Measurements from ENCODE around the gene TANC1.

TANC1 gene

DNA sequence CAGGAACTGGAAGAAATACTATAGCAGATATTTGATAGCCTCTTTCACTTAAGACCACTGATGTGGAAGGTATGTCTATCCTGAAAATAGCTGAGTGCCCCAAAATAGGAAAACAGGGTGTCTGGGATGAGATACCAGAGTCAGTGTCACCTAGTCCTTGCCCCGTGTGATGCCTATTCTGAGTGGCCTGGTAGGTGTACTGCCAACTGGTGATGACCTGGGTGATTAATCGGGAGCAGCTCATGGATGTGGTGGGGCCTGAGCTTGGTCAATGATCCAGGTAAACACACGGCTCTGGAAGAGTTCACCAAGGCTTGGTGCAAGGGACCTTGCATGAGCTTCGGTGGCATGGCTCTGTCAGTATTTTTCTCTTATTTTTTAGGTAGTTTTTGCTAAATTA is 95.2 kb downstream of the TANC1 start:
- no peak for DNase-seq (ENCODE audit: low read depth in 3 of 3)

DNA sequence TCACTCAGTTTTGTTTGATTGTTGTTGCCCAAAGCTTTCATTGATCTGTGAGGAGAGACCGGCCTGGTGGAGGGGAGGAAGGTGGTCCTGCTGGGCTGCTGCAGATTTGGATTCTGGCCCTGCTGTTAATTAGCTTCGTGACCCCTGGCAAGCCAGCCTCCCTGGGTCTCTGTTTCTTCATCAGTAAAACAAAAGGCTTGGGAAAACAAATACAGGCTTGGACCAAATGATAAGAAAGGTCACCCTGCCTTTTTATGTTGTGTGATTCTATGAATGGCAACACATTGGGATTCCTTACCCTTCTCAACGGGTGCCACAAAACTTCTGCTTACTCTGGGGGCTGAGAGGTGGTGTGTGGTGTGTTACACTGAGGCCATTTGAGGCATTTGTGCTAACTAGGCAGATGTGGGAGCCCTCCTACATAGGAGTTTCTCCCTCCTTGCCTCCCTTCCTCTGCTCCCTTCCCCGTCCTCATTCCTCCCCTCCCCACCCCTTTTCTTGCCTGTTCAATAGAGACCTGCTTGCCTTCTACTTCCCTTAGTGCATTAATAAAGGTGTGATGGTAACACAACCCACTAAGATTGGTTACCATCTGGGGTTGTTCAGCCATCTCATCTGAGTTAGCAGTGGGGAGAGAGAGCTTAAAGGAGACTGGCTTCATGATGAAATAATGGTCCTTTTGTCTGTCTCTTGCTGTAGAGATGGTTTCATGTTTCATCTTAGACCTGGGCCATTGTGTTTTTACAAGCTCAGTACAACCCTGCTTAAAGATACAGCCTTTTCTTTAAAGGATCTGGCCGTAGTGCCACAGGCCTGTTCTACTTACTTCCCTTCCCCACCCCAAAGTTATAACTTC is 96.2 kb downstream of the TANC1 start:
- DNase-seq (ENCODE audit: low read depth in 3 of 3): no peak

DNA sequence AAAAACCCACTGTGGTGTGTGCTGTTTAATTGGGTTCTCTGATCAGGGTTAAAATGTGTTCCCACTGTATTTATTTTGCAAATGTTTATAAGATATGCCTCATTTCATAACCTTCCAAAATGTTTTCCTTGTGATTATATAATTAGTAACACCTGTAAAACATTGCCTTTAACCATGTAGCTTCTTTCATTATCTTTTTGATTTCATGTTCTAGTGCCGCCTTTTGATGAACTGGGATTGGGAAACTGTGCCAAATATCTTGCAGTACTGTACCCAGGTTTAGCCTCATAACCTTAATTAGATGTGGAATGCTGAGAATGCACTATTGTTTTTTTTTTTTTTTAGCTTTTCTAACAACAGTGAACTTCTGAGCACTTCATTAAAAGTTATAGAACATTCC is 96.9 kb downstream of the TANC1 start:
- DNase-seq (ENCODE audit: low read depth in 3 of 3): no peak

DNA sequence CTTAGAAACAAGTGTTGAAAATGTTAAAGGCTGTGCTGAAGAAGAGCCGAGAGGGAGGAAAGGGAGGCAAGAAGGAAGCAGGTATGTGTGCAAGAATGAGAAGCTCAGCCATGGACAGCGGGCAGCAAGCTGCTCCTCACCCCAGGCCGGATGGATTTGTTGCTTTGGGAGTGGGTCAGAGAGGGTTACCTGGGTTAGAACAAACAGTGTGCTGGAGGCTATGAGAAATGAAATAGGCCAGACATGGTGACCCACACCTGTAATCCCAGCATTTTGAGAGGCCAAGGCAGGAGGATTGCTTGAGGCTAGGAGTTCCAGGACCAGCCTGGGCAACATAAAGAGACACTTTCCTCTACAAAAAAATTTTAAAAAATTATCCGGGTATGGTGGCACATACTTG is 97.5 kb downstream of the TANC1 start:
- DNase-seq (ENCODE audit: low read depth in 3 of 3): no peak

DNA sequence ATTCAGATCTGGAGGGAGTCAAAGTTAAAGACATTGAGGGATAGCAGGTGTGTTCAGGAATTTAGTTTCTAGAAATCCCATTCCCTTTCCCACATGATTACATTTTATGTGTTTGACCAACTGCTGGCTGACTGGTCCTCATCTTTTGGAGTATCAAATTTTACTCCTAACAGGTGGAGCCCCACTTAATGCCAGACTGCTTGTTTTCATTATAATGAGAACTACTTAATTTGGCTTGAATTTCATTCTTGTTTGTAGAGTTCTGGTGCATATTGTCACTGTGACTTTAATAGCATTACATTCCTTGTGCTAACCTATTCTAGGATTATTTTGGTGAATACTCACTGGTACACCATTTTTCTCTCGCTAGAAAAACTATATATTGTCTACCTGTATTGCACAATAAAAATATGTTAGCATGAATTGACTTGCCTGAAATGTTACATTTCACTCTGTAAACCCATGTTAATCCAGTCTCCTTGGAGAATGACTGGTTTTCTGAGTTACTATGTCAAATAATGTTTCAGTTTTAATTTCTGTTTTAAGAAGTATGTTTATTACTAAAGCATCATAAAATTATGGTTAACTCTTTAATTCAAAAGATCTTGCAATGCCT is 98.2 kb downstream of the TANC1 start:
- no peak for DNase-seq (ENCODE audit: low read depth in 3 of 3)

DNA sequence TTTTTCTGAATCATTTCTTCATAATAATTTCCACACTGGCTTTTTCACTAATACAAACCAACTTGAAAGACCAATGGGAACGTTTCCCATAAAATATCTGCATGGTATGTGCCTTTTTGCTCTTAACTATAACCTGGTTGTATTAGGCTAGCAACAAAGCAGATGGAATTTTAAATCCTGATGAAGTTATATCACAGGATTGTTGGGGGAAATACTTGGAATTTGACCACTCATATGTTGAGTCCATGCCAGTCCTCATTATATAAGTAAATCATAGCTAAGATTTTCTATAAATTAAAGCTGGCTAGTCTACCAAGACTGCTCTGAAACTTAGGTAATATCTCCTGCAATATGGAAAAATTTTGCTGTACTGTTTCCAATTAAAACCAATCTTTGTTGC is 99.5 kb downstream of the TANC1 start:
- no peak for DNase-seq (ENCODE audit: low read depth in 3 of 3)

DNA sequence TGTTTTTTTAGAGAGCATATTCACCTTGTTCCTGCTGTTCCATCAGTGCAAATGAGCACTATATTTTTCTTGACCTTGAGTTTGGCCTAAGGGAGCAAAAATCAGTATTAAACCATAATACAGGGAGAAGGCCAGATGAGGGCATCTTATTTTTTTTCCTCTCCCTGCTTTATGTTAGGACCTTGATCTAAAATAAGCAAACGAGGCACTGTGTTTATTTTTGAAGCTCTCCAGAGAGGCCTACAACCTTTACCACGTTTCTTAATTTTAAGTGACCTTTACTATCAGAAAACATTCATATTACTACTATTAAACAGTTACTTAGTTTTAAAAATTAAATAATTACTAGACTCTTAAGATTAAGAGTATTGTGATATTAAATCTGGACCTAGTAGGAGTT is 100.8 kb downstream of the TANC1 start:
- no peak for DNase-seq (ENCODE audit: low read depth in 3 of 3)

DNA sequence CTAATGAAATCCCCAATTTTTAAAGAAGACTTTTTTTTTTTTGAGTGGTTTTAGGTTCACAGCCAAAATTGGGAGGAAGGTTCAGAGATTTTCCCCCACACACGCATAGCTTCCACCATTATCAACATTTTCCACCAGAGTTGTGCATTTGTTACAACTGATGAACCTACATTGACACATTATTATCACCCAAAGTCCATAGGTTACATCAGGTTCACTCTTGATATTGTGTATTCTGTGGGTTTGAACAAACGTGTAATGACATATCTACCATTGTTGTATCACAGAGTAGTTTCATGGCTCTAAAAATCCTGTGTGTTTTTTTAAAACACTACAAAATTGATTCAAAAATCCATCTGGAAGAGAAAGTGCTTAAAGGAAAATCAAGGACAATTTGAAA is 101.8 kb downstream of the TANC1 start:
- no peak for DNase-seq (ENCODE audit: low read depth in 3 of 3)

DNA sequence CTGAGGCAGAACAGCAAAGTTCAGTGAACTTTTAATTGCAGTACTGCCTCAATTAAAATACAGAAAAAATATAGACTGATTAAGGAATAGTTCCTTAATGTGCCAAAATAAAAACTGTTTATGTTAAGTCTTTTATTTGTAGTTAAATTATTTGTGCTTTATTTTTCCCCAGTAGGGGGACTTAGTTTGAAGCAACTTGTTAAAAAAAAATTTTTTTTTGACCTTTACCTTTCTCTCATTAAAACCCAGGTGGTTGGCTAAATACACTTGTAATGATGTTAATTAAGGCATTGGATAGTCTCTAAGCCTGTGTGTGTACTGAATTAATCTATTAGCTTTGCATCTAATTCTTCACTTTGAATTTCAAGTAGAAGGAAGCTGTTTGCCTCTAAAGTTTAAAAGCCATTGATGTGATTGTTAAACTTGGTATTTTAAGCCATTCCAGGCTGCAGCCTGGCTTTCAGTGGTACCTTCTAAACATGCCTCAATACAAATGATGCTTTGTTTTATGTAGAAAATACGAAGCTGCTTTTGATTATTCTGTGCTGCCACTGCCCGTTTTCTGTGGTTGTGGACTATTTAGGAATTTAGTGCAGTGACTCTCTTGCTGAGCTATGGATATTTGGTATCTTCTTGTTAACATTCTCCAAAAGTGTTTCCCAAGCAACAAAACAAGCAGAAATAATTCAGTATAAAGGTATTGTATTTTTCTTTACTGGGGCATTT is 102.9 kb downstream of the TANC1 start:
- no peak for DNase-seq (ENCODE audit: low read depth in 3 of 3)

DNA sequence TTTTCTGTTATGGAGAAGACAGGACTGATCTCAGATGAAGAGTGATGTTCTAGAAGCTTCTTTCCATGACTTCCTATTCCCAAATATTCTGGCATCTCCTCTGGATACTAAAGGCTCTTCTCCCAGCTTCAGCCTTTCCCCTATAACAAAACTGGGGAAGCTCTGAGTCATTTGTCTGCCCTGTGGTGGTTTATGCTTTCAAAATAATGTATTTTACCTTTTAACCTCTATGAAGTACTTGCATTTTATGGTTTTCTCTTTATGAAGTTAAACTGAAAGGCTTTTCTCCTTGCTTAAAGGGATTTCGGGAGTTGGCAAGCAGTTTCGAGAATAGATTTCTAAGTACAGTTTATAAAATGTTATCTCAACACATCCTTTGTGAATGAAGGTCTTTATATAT is 104.4 kb downstream of the TANC1 start:
- DNase-seq (ENCODE audit: low read depth in 3 of 3): no peak

DNA sequence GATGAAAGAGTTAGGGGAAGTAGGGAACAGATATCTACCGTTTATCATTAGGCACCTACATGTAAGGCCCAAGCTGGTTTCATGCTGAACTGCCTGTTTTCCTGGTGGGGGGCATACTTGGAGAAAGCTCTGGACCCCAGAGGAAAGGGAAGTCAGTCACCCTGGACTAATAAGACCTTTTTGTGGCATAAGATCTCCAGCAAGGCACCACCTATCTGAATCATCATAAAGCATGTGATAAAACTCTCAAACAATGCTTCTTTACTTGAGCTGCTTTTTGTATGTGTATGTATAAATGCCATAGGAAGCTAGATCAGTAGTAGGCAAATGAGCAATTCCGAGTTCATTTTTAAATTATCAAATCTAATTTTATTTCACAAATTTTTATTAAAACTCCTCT is 104.8 kb downstream of the TANC1 start:
- DNase-seq (ENCODE audit: low read depth in 3 of 3): no peak

DNA sequence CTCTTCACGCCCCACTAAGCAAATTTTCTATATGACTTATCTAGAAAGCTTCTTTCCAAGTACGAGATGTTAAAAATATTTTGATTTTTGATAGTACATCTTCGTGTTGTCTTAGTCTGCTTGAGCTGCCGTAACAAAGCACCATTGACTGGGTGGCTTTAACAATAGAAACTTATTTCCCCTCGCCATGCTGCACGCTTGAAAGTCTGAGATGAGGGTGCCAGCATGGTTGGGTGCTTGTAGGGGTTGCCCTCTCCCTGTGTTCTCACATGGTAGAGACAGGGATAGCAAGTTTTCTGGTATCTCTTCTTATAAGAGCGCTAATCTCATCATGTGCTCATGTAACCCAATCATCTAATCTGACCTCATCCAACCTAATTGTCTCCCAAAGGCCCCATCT is 106.2 kb downstream of the TANC1 start:
- DNase-seq (ENCODE audit: low read depth in 3 of 3): no peak

DNA sequence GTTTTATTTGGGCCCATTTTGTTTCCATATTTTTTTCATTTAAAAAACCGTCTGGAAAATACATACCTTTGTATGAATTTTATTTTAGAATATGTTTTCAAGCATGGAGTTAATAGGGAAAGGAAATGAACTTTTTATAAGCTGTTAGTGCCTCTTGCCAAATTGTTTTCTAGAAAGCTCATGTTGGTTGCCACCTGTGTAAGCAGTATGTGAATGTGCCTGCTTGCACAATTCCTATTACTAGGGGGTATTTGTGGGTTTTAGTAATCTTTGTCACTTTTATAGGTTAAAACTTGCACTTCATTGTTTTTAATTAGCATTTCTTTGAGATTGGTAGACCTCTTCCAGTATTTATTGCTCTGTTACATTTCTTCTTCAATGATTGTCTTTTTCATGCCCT is 107.3 kb downstream of the TANC1 start:
- DNase-seq (ENCODE audit: low read depth in 3 of 3): no peak

DNA sequence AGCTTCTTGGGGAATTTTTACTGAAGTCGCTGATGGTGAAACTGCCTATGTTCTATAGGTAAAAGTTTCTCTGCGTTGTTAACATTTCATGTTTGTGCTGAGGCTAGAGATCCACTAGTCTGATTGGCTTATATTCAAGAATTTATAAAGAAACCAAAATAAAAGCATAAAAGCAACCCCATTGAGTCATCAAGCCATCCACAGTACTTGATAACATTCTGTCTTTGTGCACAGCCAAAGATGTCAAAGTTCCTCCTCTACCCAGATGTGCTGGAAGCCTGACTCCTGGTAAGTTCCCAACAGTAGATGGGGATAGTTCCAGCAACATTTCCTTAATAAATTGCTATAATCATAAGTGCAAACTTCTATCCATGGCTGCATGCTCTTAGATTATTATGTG is 107.8 kb downstream of the TANC1 start:
- no peak for DNase-seq (ENCODE audit: low read depth in 3 of 3)

DNA sequence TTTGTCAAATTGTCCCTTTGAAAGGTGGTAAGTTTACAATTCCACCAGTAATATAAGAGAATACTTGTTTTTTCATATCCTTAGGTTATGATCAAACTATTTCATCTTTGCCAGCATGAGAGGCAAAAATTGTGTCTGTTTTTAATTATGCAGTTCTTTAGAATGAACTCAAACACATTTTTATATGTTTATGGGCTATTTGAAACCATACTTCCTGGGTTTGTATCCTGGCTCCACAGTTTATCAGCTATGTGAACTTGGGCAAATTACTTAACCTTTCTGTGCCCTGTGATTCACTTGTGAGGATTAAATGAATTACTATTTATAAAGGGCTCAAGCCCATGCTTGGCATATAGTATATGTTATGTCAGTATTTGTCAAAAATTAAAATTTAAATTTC is 109.4 kb downstream of the TANC1 start:
- no peak for DNase-seq (ENCODE audit: low read depth in 3 of 3)

DNA sequence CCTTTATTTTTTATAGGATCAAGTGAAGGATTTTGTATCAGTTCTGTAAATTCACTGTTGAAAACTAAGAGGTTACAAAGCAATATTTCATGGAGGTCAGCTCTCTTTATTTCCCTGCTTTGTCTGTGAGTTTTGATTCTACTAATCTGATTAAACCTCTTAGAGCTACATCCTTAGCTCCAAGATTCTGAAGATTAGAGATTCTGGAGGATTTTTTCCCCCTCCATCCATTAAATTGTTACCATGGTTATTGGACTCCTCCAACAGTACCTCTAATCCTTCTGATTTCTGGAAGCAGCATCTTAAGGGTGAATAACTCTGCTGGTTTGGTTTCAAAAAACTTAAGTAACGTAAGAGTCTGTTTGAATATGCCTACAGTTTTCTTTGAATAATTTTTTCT is 110.0 kb downstream of the TANC1 start:
- DNase-seq (ENCODE audit: low read depth in 3 of 3): no peak

DNA sequence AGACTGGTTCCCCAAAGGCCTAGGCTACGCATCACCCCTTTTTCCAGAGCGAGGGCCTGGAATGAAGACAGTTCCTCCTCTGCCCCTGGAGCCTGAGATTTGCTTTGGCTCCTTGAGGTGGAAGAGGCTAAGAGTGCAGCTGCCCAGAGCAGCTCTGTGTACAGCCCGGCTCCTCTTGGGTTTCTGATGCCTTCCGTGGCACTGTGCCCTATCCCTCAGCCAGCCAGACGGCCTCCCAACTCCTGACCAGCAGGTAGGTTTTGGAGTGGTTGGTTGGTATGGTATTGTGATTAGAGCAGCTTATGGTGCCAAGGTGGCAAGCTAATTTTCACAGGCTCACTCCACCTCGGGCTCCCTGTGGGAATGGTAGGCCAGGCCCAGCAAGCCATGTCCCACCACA is 112.2 kb downstream of the TANC1 start:
- no peak for DNase-seq (ENCODE audit: low read depth in 3 of 3)

DNA sequence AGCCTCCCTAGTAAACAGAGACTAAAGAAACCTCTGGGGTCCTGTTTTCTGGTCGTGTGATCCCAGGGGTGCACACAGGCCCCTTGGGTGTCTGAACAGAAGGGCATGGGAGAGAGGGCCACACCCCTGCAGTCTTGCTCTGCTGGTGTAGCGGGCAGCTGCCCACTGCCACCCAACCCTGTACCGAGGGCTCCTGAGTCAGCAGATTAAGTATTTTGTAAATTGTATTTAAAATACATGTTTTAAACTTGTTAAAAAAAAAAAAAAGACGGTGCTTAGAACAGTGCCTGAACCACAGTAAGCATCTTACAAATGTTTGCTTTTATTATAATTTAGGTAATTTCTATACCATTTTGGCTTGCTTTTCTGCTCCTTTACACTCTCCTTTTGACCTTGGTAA is 113.7 kb downstream of the TANC1 start:
- DNase-seq (ENCODE audit: low read depth in 3 of 3): no peak

DNA sequence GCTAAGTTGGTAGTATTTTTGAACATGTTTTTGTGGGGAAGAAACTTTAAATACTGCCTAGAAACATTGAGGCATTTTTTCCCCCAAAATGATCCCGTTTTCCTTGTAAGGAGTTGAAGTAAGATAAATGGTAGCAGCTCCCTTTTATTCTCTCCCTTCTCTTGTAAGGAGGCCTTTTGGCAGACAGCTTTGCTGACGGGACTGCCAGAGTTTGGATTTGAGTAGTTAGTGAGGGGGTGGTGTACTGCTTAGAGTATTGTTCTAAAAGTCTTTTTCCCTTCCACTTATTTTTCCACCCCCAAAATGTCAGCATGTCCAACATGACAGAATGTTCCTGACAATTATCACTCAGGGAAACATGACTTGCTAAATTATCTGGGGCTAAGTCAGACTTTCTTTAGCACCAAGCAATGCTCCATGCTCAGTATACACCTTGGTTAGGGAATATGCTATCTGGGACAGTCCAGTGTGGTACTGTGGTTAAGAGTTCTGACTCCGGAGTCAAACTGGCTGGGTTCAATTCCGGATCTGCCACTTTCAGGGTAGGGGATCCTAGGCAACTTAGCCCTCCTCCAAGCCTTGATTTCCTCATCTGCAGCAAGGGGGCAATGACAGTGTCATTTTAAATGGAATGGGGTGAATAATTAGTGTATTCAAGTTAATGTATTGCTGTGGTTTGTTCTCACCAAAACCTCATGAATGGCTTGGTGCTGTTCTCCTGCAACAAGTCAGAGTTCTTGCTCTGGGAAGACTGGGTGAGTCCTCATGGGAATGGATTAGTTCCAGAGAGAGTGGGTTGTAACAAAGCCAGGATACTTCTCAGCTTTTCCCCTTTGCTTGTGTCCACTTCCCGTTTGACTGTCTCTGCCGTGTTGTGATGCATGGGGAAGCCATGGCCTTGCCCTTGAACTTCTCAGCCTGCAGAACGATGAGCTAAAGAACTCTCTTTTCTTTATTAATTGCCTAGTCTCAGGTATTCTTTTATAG is 116.2 kb downstream of the TANC1 start:
- DNase-seq (ENCODE audit: low read depth in 3 of 3): no peak

DNA sequence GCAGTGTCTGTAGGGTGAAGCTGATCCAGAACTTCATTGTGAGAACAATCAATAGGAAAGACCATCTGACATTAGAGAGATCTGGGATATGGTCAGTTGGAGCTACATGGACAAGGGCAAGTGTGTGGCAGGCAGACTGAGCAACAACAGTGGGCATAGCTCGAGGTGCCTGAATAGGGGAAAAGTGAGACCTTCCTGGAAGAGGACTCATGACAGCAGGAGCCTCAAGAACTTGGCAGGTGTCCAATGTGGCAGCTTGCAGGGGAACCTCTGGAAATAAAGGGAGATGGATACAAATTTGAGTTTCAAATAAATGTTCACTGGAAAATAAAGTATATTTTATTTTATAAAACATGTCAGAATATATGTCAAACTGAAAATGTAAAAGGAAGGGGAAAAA is 117.9 kb downstream of the TANC1 start:
- no peak for DNase-seq (ENCODE audit: low read depth in 3 of 3)

DNA sequence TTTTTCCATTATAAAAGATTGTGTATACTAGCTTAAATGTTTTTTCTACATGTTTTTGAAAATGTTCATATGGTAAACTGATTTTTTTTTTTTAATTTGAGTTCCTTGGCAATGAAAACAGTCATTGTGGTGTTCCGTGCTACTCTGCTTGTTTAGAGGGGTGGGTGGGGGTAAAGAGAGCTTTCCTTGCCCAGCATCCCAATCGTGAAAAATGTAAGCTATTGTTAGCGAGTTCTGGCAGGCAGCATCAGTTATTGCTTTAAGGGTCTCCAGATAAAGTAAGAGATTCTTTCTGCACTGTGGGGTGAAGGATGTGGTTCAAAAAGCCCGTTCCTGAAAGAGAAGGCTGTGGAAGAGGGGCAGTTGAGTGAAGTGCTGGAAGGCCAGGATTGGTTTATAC is 118.4 kb downstream of the TANC1 start:
- no peak for DNase-seq (ENCODE audit: low read depth in 3 of 3)

DNA sequence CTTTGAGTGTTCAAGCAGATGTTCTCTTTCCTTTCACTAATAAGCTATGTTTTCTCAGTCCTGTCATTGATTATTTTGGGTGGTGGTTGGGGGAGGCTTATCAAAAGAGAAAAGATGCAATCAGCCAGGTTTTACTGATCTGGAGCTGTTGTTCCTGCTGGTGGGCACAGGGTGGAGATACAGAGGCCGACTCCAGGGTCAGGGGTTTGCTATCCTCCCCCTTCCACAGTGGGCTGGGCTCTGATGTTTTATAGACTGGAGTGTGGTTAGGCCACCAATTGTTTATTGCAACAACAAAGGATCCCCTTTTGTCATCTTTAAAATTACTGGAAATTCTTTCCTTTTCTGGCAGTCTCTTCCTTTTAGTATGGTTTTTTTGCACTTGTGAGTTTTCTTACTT is 120.5 kb downstream of the TANC1 start:
- no peak for DNase-seq (ENCODE audit: low read depth in 3 of 3)

All from stimulated activated CD4-positive, alpha-beta T cell treated with anti-CD3 and anti-CD28 coated beads, TNF-alpha, amount 100 ng/mL, for 4 hours (primary cell).